Stimulated activated naive CD4-positive, alpha-beta T cell (primary cell): ENCODE measurements around the gene TAOK1.
"Not testable (repeated sequence)": the region's sequence is repeated elsewhere in the genome, so short reads cannot be mapped to it uniquely, and the experiment has no call there.

Experiments
- DNase-seq, 6 experiments: peaks; one replicate each; lab custom pipeline; 2025; lab: John Stamatoyannopoulos, UW

The TAOK1 gene

DNA sequence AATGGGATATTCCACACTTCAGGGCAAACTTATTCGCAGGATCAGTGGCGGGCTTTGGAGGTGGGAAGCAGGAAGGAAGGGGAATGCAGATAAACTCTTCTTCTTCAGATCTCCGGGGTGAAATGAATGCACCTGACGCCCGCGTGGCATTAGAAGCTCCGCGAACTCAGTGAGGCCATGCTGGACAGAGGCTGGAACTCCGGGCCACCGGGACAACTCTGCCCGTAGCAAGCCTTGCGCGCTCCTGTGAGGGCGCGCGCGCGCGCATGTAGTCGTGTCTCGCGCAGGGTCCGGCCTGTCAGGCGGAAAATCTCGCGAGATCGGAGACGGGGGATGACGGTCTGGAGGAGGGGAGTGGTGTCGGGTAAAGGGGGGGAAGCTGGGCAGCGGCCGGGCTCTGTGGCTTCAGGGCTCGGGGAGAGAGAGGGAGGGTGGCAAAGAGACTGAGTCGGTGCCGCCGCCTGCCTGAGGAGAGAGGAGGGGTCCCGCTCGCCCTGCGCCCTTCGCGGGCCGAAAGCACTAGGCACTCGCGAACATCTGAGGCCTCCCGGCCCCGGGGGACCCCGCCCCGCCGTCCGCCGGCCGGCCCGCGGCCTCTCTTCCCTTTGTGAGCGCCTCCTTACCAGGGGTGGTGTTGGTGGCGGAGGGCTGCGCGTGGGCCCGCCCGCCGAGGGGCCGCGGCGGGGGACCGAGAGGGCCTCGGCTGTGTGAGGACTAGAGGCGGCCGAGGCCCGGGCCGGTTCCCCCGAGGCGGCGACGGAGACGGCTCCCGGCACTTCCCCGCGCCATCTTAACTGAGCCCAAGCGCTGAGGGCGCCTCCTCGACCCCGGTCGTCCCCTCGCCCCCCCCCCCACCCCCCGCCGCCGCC lies at the start of gene TAOK1:
TSS of gene TAOK1 (plus strand) at position 382 of the 869 bp plus-strand sequence. CDS start 61,186 bp downstream, outside the sequence.
- DNase-seq, result peak; percentile 90 to 97 (median 95)

DNA sequence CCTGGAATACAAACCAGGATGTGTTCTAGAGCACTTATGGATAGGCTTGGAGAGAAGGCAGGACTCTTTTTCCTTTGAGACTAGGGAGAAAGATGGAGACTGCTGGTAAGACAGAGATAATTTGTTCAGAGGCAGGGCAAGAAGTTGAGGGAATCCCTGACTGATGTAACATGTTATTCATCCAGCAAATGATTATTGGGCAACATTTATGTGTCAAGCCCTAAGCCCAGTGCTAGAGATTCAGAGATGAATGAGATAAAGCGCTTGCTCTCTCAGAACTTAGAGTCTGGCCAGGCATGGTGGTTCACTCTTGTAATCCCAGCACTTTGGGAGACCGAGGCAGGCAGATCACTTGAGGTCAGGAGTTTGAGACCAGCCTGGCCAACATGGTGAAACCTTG lies 48.4 kb upstream of the TAOK1 start:
- DNase-seq, result no peak

DNA sequence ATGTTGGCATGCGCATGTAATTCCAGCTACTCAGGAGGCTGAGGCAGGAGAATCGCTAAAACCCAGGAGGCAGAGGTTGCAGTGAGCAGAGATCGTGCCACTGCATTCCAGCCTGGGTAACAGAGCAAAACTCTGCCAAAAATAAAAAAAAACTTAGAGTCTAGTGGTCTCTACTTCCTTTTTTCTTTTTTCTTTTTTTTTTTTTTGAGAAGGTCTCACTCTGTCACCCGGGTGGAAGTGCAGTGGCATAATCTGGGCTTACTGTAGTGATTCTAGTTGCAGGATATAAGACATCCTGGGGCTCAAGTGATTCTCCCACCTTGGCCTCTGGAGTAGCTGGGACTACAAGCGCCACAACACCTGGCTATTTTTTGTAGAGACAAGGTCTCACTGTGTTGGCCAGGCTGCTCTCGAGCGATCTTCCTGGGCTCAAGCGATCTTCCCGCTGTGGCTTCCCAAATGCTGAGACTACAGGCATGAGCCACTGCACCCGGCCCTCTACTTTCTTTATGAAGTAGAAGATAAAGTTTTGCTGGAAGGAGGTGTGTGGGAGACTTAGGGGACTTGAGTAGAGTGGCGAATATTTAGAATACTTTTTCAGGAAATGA lies 47.9 kb upstream of the TAOK1 start:
- no peak for DNase-seq

DNA sequence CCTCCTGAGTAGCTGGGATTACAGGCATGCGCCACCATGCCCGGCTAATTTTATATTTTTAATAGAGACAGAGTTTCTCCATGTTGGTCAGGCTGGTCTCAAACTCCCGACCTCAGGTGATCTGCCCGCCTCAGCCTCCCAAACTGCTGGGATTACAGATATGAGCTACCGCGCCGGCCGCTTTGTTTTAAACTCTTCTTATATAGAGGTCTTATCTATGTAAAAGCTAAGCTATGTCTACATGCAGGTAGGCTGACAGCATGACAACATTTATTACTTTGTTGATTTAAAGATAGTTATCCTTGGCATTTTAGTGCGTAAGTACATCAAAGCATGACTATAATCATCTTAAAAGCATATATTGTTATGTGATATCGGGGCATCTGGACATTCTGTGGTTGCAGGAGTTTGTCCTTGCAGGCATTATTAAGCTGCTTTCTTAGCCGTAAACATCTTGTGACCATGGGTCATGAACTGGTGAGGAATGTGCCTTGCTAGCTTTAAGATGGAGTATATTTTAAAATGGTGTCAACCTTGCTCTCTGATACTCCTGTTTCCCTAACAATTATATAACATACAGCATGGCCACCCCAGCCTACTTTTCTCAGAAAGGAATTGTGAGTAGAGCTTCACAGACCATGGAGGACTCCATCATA lies 45.8 kb upstream of the TAOK1 start:
- DNase-seq, result no peak

DNA sequence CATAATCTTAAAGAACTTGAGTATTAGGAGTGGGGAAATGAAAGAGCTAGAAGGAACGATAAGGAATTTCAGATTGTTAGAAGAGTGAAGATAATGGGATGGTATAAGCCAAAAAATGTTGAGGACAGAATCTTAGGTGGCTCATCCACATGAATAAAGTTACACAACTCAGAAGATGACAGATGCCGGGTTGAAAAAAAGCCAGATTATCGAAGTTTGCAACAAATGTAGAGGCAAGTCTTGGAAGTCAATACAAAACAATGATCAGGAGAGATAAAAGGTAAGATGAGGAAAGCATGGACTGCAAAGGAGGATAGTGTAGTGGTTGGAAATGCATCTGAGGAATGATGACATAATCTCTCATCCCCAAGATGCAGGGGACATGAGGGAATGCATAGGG lies 45.1 kb upstream of the TAOK1 start:
- no peak for DNase-seq

DNA sequence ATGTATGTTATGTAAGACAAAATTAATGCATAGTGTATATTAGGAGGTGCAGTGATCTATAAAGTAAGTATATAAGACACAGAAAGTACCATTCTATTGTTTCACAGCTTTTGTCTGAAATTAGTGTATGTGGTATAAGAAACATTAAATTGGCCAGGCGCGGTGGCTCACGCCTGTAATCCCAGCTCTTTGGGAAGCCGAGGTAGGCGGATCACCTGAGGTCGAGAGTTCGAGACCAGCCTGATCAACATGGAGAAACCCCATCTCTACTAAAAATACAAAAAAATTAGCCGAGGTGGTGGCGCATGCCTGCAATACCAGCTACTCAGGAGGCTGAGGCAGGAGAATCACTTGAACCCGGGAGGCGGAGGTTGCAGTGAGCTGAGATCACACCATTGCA lies 44.7 kb upstream of the TAOK1 start:
- not testable (repeated sequence) for DNase-seq

DNA sequence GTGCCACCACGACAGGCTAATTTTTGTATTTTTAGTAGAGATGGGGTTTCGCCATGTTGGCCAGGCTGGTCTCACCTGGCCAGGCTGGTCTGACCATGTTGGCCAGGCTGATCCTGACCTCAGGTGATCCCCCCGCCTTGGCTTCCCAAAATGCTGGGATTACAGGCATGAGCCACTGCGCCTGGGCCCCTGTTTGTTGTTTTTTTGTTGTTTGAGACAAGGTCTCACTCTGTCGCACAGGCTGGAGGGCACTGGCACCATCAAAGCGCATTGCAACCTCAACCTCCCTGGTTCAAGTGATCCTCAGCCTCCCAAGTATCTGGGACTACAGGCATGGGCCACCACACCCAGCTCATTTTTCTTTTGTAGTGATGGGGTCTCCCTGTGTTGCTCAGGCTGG lies 43.7 kb upstream of the TAOK1 start:
- DNase-seq, result no peak

DNA sequence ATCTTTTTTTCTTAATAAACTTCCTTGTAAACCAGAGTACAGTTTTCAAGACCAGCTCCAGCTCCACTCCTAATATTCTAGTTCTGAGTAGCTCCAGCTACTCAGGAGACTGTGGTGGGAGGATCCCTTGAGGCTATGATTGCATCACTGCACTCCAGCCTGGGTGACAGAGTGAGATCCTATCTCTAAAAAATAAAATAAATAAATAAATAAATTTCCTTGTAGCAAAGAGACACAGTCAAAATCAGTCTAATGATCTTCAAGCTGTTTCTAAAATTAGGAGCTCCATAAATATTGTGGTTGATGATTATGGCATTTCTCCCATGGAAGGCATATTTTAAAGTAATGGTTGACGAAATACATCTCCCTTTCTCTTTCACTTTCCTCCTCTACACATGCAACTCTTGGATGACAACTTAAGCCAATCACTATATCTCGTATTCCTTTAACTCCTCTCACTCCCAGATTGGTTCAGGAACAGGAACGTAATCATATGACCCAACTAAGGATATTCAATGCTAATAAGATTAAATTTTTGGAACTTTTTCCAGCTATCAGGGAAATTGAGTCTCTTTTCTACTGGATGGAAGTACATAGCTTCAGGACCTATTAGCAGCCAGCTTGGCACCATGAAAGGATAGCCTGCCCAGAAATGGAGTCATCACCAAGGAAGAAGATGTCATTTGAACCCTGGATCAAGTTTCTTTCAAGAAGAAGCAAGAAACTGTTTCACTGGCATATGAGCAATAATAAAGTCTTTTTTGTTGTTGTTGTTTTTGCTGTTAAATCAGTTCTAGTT lies 42.1 kb upstream of the TAOK1 start:
- no peak for DNase-seq

DNA sequence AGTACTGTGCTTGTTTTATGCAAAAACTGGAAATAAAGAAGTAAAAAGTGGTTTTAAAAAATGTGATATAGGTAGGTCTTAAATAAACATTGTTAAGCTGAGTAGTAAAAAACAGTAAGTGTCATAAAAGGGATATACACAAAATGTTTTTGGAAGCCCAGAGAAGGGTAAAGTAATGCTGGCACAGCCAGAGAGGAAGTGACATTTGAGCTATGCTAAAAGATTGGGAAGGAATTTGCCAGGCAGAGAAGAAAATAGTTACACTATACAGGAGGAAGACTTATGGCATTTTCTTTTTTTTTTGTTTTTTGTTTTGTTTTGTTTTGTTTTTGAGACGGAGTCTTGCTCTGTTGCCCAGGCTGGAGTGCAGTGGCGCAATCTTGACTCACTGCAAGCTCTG lies 40.8 kb upstream of the TAOK1 start:
- no peak for DNase-seq

DNA sequence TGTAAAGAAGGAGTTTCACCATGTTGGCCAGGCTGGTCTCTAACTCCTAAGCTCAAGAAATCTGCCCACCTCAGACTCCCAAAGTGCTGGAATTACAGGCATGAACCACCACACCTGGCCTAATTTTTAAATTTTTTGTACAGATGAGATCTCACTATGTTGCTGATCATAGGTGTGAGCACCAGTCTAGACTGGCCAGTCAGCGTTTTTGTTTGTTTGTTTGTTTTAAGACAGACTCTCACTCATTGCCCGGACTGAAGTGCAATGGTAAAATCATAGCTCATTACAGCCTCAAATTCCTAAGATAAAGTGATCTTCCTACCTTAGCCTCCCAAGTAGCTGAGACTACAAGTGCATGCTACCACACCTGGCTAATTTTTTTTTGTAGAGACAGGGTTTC lies 38.0 kb upstream of the TAOK1 start:
- no peak for DNase-seq

DNA sequence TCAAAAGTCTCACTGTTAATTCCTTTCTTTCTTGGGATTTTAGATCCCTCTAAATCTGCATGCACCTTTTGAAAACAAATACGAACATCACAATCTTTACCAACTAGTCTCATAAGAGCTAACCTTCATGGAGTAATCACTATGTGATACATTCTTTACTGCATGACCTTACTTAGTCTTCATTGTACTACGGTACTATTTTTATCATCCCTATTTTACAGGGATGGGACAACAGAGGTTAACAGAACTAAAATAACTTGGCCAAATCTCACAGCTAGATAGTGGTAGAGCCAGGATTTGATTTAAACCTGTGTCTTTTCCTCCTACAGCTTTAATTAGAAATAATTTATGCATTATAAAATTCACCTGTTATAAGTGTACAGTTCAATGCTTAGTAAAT lies 32.9 kb upstream of the TAOK1 start:
- no peak for DNase-seq

DNA sequence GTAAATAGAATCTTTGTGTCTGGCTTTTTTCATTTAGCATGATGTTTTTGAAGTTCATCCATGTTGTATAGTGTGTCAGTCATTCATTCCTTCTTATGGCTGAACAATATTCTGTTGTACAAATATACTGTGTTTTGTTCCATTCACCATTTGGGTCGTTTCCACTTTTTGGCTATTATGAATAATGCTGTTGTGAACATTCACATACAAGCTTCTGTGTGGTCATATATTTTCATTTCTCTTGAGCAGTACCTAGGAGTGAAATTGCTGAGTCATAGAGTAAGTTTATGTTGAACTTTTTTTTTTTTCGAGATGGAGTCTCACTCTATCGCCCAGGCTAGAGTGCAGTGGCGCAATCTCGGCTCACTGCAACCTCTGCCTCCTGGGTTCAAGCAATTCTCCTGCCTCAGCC lies 32.3 kb upstream of the TAOK1 start:
- DNase-seq, result no peak

DNA sequence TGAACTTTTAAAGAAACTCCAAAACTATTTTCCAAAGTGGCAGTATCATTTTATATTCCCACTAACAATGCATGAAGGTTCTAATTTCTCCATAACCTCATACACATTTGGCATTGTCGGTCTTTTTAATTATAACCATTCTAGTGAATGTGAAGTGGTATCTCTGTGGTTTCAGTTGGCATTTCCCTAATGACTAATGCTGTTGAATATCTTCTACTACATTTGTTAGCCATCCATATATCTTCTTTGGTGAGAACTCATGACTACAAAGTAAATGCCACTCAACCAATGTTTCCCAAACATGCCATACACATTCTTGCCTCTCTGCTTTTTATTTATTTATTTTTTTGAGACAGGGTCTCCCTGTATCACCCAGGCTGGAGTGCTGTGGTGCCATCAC lies 31.7 kb upstream of the TAOK1 start:
- no peak for DNase-seq

DNA sequence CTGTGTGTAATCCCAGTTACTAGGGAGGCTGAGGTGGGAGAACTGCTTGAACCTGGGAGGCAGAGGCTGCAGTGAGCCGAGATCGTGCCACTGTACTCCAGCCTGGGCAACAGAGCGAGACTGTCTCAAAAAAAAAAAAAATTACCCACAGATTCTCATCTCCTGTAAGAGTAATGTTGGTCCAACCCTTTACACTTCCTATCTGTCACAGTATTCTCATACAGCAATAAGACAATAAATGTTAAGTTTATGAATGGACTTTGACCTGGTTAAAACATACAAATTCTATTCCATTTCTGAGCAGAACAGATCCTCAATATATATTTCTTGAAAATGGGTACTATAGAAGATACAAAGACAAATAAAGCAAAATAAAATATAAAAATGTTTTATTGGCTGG lies 30.4 kb upstream of the TAOK1 start:
- no peak for DNase-seq

DNA sequence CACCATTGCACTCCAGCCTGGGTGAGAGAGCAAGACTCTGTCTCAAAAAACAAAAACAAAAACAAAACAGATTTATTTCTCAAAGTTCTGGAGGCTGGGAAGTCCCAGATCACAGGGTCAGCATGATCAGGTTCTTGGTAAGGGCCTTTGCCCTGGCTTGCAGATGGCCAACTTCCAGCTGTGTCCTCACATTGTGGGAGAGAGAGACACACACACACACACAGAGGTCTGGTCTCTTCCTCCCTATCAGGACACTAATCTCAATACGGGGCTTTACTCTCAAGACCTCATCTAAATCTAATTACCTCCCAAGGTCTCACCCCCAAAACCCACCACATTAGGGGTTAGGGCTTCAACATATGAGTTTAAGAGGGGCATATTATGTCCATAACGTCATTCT lies 26.4 kb upstream of the TAOK1 start:
- DNase-seq, result no peak

DNA sequence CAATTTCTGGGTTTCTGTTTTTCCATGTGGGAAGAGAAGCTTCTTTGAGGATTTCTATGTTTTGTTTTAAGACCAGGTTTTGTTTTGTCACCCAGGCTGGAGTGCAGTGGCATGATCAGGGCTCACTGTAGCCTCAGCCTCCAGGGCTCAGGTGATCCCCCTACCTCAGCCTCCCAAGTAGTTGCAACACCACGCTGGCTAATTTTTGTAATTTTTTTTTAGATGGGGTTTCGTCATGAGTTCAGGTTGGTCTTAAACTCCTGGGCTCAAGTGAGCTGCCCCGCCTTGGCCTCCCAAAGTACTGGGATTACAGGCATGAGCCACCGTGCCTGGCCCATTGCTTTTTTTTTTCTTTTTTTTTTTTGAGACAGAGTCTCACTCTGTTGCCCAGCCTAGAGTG lies 25.5 kb upstream of the TAOK1 start:
- no peak for DNase-seq

DNA sequence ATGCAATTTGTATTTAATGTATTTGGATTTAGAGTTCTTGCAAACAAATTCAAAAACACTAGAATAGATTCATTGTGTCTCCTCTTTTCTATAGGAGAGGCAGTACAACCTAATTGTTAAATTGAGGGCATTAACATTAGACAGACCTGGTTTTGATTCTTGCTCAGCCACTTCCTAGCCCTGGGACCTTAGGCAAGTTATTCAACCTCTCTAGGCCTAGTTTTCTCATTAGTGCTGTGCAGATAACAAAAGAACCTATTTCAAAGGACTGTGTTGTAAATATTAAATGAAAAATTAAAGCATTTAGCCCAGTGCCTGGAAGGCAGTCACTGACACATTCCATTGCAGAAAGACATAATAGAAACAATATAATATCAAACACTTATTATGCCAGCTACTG lies 22.0 kb upstream of the TAOK1 start:
- no peak for DNase-seq

DNA sequence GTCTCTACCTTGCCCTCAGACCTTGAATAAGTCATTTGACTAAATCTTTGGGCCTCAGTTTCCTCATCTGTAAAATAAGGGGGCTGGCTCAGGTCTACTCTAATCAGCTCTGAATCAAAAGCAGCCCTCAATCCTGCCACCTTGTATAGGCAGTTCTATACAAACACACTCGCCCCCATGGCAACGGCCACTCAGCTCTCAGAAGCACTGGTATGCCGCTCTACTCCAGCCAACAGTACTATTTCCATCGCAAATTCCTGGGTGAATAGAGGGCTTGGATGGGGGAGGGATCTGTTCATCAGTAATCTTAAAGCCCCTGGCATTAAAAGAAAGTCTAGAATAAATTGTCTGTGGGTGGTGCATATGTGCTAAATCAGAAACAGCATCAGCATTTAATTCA lies 21.2 kb upstream of the TAOK1 start:
- DNase-seq, result no peak

DNA sequence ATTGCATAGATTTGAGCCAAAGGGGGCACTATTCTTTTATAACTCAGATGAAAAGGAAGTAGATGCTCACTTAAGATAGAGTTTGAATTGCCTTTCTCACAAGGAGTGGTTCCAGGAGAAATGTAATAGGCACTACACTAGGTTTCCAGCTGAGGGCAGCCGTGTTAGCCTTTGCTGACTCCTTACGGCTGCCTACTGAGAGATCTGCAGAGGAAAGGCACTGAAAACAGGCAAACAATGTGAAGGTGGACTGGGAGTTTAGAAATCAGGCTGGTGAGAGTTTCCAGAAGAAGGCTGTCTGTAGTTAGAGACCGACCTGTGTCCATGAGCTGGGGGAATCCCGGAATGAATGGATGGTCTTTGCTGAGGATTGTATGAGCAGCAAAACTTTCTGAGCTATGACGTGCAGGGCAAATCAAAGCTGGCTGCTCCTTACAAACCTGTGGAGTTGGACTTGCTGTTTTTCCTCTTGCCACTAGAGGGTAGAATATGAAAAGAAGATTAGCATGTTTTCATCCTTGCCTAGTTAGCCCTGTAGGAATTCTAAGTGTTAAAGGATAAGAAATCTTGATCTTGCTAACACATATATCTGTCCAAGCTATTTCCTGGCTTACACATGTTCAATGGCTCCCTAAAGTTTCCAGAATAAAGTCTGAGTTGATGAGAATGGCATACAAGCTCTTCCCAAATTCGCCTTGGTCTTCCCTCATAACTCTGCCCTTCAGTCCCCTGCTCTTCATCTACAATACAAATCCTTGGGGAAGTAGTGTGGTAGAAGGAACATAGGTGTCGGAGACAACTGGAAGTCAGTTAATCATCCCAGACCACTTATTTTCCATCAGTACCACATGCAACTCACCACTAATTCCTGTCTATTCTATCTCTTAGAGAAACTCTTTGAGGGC lies 20.1 kb upstream of the TAOK1 start:
- peak; percentile 30 to 89 (median 68) for DNase-seq

DNA sequence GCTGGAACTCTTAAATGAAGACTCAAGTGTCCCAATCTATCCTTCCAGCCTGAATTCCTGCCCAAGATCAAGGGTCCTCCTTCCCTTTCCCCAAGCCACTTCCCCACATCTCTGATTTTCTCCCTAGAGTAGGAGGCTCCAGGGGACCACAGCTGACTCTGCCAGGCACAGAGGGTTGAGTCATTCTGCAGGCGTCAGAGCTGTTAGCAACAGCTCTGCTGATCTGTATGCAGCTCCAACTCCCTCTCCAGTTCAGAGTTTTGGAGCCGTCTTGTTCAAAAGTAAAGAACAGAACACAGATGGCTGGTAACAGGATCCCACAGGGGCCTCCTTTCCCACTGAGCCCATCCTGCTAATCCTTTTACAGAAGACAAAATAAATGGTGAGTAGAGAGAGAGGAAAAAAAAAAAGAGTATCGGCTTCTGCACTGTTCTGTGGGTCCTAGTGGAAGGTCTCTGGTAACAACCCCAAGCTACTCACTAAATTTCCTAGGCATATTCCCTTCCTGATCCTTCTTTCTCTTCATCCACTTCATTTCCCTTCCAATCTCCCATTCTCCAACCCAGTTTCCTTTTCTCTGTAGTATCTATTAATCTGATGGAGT lies 13.4 kb upstream of the TAOK1 start:
- no peak for DNase-seq

DNA sequence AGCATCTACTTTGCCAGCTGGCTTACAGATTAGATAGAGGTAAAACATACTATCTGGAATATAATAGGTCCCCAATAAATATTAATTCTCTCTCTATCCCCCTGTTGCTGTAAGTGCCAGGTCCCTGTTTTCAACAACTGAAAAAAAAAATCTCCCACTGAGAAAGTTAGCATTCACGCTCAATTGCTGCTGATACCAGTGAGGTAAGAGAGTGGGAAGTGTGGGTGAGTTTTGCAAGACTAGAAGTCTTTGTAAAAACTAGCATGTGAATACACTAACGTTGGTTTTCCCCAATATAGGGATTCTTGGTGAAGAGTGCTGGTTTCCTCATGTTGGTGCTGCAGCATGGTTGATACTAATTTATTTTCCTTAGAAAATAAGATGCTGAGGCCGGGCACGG lies 11.7 kb upstream of the TAOK1 start:
- DNase-seq, result no peak
